ENCODE results near the gene ATP1A3. TPM values are rescaled to one million over a fixed set of nuclear protein-coding genes. Genes with fewer than 3 reads are reported as not detected.
"Not testable (repeated sequence)": the region's sequence is repeated elsewhere in the genome, so short reads cannot be mapped to it uniquely, and the experiment has no call there.

Gene ATP1A3
- total RNA-seq = under 1 TPM in 1 of 4 donors, not detected in 3; 0.55 TPM

DNA sequence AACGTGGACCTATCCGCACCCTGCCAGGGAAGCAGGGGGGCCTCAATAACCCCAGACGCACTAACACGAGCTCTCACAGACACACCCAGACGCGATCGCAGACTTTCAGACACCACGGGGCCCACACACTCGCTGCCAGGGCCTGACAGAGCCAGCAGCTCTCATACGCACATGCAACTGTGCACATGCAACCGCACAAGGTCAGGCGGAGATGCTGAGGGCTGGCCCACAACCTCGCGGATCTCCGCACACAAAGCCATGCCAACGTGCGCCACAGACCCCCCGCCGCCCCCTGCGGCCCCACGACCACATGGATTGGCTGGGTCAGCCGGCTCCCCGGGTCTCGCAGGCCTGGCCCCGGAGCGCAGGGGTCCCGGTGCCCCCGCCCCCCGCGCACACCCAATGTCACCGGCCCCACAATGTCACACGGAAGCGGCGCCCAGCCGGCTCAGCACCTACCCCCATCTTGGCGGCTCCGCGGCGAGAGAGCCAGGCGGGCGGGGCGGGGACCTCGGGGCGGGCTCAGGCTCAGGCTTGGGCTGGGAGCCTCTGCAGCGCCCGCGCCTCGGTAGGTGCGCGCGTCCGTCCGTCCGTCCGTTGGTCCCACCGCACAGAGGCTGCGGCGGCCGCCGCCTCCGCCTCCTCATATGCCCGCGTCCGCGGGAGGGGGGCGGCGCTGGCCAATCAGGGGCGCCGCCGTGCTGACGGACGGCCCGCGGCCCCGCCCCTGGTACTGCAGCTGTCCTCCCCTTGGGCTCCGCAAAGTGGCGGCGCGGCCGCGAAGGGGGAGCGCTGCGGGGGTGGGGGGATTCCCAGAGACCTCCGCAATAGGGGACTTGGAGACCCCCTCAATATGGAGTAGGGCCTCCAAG, at the start of gene ATP1A3:
TSS of gene ATP1A3 (minus strand) at position 619 of the 872 bp plus-strand sequence. CDS start at position 465, 154 bp downstream.
- intact Hi-C loops (cut with DNase I; ENCODE audit: low total_unique reads) = no loop called here
- no peak within 1 kb of the TSS for H3K4me3 ChIP-seq
- TF ChIP-seq, protein P1, sequence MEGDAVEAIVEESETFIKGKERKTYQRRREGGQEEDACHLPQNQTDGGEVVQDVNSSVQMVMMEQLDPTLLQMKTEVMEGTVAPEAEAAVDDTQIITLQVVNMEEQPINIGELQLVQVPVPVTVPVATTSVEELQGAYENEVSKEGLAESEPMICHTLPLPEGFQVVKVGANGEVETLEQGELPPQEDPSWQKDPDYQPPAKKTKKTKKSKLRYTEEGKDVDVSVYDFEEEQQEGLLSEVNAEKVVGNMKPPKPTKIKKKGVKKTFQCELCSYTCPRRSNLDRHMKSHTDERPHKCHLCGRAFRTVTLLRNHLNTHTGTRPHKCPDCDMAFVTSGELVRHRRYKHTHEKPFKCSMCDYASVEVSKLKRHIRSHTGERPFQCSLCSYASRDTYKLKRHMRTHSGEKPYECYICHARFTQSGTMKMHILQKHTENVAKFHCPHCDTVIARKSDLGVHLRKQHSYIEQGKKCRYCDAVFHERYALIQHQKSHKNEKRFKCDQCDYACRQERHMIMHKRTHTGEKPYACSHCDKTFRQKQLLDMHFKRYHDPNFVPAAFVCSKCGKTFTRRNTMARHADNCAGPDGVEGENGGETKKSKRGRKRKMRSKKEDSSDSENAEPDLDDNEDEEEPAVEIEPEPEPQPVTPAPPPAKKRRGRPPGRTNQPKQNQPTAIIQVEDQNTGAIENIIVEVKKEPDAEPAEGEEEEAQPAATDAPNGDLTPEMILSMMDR (IDR thresholded peaks at IDR 0.05) = no peak
- TF ChIP-seq POLR2A (IDR thresholded peaks at IDR 0.05) = no peak
- peaks cover 12 to 19% of the 10 kb centered on the region in 2 donors for H3K27me3 ChIP-seq
- no peaks in the 10 kb centered on the region for H3K36me3 ChIP-seq
- no peak for DNase-seq
- no peaks in the 10 kb centered on the region for H3K9me3 ChIP-seq
- H3K27ac ChIP-seq = no peak within 1 kb of the TSS
- H3K4me1 ChIP-seq = peaks cover 0 to 8% of the 10 kb centered on the region in 2 donors

DNA sequence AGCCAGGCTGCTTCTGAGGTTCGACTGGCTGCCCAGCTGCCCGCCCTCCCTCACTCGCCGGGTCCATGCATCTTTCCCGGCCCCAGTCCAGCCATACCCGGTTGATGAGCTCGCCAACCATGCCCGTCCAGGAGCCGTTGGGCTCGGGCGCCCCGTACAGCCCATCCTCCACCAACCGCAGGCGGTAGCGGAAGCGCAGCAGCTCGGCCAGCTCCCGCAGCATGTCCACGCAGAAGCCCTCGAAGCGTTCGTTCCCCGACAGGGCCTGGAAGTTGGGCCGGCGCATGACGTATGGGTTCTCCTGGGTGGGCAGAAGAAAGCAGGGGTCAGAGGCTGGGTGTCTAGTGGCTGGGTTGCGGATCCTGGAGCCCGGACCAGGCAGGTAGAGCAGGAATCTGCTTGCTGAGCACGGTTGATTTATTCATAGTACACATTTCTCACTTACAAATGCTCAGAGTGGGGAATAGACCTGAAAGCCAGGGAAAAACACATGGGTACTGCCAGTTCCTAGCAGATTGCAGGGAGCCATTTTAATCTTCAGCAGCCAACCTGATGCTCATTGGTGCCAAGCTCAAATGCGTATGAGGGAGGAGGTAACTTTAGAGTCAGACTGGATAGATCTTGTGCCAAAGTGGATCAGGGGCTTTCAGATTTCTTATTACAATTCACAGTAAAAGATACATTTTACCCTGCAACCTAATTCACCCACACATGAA, 48.6 kb upstream of the ATP1A3 start:
- Histone ChIP-seq H3K27me3 (no peaks in the 10 kb centered on the region), H3K36me3 (no peaks in the 10 kb centered on the region), H3K9me3 (no peaks in the 10 kb centered on the region), H3K27ac (no peak overlapping the region), H3K4me1 (no peaks in the 10 kb centered on the region), H3K4me3 (no peak overlapping the region)
- TF ChIP-seq, protein P1 (IDR thresholded peaks at IDR 0.05) = no peak
- TF ChIP-seq POLR2A (IDR thresholded peaks at IDR 0.05) = no peak
- no peak for DNase-seq
- intact Hi-C loops (cut with DNase I; ENCODE audit: low total_unique reads) = no loop called here

DNA sequence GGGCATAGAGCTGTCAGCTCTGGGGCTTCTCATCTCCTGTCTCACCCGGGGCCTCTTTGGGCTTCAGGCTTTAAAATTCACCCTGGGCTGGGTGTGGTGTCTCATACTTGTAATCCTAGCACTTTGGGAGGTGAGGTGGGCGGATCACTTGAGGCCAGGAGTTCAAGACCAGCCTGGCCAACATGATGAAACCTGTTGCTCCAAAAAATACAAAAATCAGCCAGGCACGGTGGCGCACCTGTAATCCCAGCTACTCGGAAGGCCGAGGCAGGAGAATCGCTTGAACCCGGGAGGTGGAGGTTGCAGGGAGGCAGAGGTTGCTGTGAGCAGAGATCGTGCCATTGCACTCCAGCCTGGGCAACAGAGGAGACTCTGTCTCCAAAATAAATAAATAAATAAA, 46.5 kb upstream of the ATP1A3 start:
- DNase-seq; H3K4me3 ChIP-seq; H3K36me3 ChIP-seq; H3K27me3 ChIP-seq; H3K9me3 ChIP-seq; intact Hi-C loops (cut with DNase I; ENCODE audit: low total_unique reads); H3K27ac ChIP-seq; H3K4me1 ChIP-seq: not testable (repeated sequence)

DNA sequence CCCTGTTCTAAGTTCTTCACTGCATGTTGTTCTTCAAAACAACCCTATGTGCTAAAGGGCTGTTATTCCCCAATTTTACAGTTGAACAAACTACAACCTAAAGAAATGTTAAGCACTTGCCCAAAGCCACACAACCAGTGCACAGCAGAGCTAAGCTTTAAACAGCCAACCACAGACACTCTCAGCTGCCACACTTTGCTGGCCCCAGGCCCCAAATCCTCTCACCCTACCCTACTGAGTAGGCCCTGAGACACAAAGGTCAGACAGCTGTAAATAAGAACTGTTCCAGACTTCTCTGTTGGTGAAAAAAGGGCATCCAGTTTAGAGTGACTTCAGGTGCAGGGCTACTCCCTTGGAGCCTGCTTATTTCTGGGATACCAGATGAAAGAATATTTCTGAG, 46.0 kb upstream of the ATP1A3 start:
- Histone ChIP-seq H3K36me3 (no peaks in the 10 kb centered on the region), H3K9me3 (no peaks in the 10 kb centered on the region), H3K27me3 (no peaks in the 10 kb centered on the region), H3K27ac (no peak overlapping the region), H3K4me1 (no peaks in the 10 kb centered on the region), H3K4me3 (no peak overlapping the region)
- TF ChIP-seq, protein P1 (IDR thresholded peaks at IDR 0.05) = no peak
- TF ChIP-seq POLR2A (IDR thresholded peaks at IDR 0.05) = no peak
- intact Hi-C loops (cut with DNase I; ENCODE audit: low total_unique reads) = no loop called here
- DNase-seq = no peak

- DNase-seq = no peak
- H3K9me3 ChIP-seq = no peaks in the 10 kb centered on the region
- H3K27ac ChIP-seq = no peak overlapping the region
- intact Hi-C loops (cut with DNase I; ENCODE audit: low total_unique reads) = no loop called here
- no peaks in the 10 kb centered on the region for H3K36me3 ChIP-seq
- H3K27me3 ChIP-seq = no peaks in the 10 kb centered on the region
- H3K4me1 ChIP-seq = no peaks in the 10 kb centered on the region
- TF ChIP-seq POLR2A (IDR thresholded peaks at IDR 0.05) = no peak
- TF ChIP-seq, protein P1 (IDR thresholded peaks at IDR 0.05) = no peak
- no peak overlapping the region for H3K4me3 ChIP-seq
Measured at GRCh38 chr19:42038666-42039065, 44.6 kb upstream of the ATP1A3 start.
